HCT116 (cell line): ENCODE measurements around the gene FBXL3. TPM values are rescaled to one million over a fixed set of nuclear protein-coding genes. Genes with fewer than 3 reads are reported as not detected.

Experiments used
- ATAC-seq: fragments of 200-7000 bp; cut with Tn5 transposase; 2 replicates; pipeline ENCODE4 v1.9.1; 2020; ENCODE audit warnings: mild to moderate bottlenecking, moderate library complexity
- BruUV-seq: library from RNA; stranded (reverse); fragments of 400-500 nt; replicated peaks from 2 replicates; lab custom pipeline; 2021; lab: Mats Ljungman, UMichigan
- CTCF ChIA-PET: fragments of 300-600 bp; sonication (Branson Sonifier 250); formaldehyde crosslinking; loops from one replicate; lab custom pipeline; 2021; ENCODE audit warnings: antibody characterized with exemption; lab: Charles Lee
- POLR2A ChIA-PET: fragments of 300-600, 350-600 bp; sonication (Branson Sonifier 250); formaldehyde crosslinking; loops from one replicate; lab custom pipeline; 2021; ENCODE audit warnings: antibody characterized with exemption; lab: Charles Lee
- RAD21 ChIA-PET, 2 experiments: fragments of 300-600 bp; sonication (Branson Sonifier 250); formaldehyde crosslinking; loops; one replicate each; lab custom pipeline; 2023; ENCODE audit warnings: low total read pairs in 2 of 2; ENCODE audit not compliant: uncharacterized antibody in 2 of 2, unreplicated experiment in 2 of 2, low non-redundant PET in 1 of 2; lab: Charles Lee
- DNase-seq: peaks from one replicate; pipeline ENCODE4 v3.0.0-alpha.2; 2010; ENCODE audit warnings: low read depth, low spot score
- H2AFZ ChIP-seq: fragments of 200-600 bp; shearing (Covaris generic), sonication (generic); 2 replicates; pipeline ENCODE4 v1.6.1; 2017; ENCODE audit warnings: low read depth, mixed run types, mixed read lengths, antibody characterized with exemption, low read length; ENCODE audit not compliant: poor library complexity, severe bottlenecking
- H3K27ac ChIP-seq: 2 replicates; pipeline ENCODE4 v1.5.1; 2012; ENCODE audit warnings: low read depth, low read length
- H3K27me3 ChIP-seq: fragments of 200-600 bp; sonication (generic); 2 replicates; pipeline ENCODE4 v1.6.1; 2016; ENCODE audit warnings: mixed run types, low read length, mixed read lengths; ENCODE audit not compliant: insufficient read depth
- H3K36me3 ChIP-seq, 2 experiments: fragments of 200-500 bp in 1 of 2; fragments of 200-600 bp in 1 of 2; sonication (Bioruptor generic) in 1 of 2; sonication (generic) in 1 of 2; 2 replicates each; pipeline versions ENCODE4 v1.5.1 to v1.6.1; 2014 to 2016; ENCODE audit warnings: low read length in 2 of 2, inconsistent platforms in 1 of 2, mixed read lengths in 1 of 2, mixed run types in 1 of 2; ENCODE audit not compliant: insufficient read depth in 2 of 2, control insufficient read depth in 1 of 2
- H3K4me1 ChIP-seq, 2 experiments: fragments of 200-600 bp in 1 of 2; sonication (generic) in 1 of 2; 2 replicates each; pipeline versions ENCODE4 v1.5.1 to v1.6.1; 2012 to 2017; ENCODE audit warnings: low read length in 2 of 2, inconsistent platforms in 1 of 2, mild to moderate bottlenecking in 1 of 2, mixed read lengths in 1 of 2, mixed run types in 1 of 2, moderate library complexity in 1 of 2; ENCODE audit not compliant: insufficient read depth in 2 of 2, control insufficient read depth in 1 of 2
- H3K4me2 ChIP-seq: fragments of 200-600 bp; sonication (generic); 2 replicates; pipeline ENCODE4 v1.6.1; 2017; ENCODE audit warnings: mixed run types, low read length, mixed read lengths
- H3K4me3 ChIP-seq, 2 experiments: fragments of 200-600 bp in 1 of 2; sonication (generic) in 1 of 2; replicated peaks in 1 of 2; 2 replicates each; pipeline ENCODE4 v1.5.1; 2011 to 2016; ENCODE audit warnings: low read length in 2 of 2, control low read depth in 1 of 2, low read depth in 1 of 2, mild to moderate bottlenecking in 1 of 2, mixed read lengths in 1 of 2, mixed run types in 1 of 2
- H3K79me2 ChIP-seq: fragments of 200-600 bp; sonication (generic); 2 replicates; pipeline ENCODE4 v1.6.1; 2017; ENCODE audit warnings: mild to moderate bottlenecking, mixed run types, low read length, moderate library complexity, mixed read lengths; ENCODE audit not compliant: insufficient read depth
- H3K9ac ChIP-seq: fragments of 200-600 bp; sonication (generic); 2 replicates; pipeline ENCODE4 v1.6.1; 2016; ENCODE audit warnings: low read length, mixed read lengths
- H3K9me2 ChIP-seq: fragments of 200-600 bp; sonication (generic), shearing (Covaris generic); 2 replicates; pipeline ENCODE4 v1.6.1; 2017; ENCODE audit warnings: mixed run types, mild to moderate bottlenecking, moderate library complexity; ENCODE audit not compliant: insufficient read depth
- H3K9me3 ChIP-seq, 2 experiments: fragments of 200-500 bp in 1 of 2; fragments of 200-600 bp in 1 of 2; sonication (Bioruptor generic) in 1 of 2; sonication (generic) in 1 of 2; 2 replicates each; pipeline ENCODE4 v1.6.1; 2014 to 2017; ENCODE audit warnings: low read length in 2 of 2, mixed read lengths in 2 of 2, inconsistent platforms in 1 of 2, low read depth in 1 of 2, mild to moderate bottlenecking in 1 of 2, mixed run types in 1 of 2, moderate library complexity in 1 of 2; ENCODE audit not compliant: control insufficient read depth in 1 of 2, insufficient read depth in 1 of 2
- H4K20me1 ChIP-seq: fragments of 200-600 bp; sonication (generic), shearing (Covaris generic); 2 replicates; pipeline ENCODE4 v1.6.1; 2017; ENCODE audit warnings: mixed run types, mild to moderate bottlenecking, moderate library complexity; ENCODE audit not compliant: insufficient read depth
- CBX3 ChIP-seq: IDR thresholded peaks from 2 replicates; pipeline ENCODE4 v1.6.1; 2012; ENCODE audit warnings: low read depth
- EGR1 ChIP-seq: IDR thresholded peaks from 2 replicates; pipeline ENCODE4 v1.6.1; 2012; ENCODE audit warnings: low read depth
- ELF1 ChIP-seq: IDR thresholded peaks from 2 replicates; pipeline ENCODE4 v1.6.1; 2012; ENCODE audit warnings: low read depth, borderline replicate concordance
- EZH2 ChIP-seq: fragments of 200-600 bp; sonication (generic); IDR thresholded peaks from 2 replicates; pipeline ENCODE4 v1.6.1; 2017; ENCODE audit warnings: antibody characterized with exemption, mixed run types
- FOSL1 ChIP-seq: IDR thresholded peaks from 2 replicates; pipeline ENCODE4 v1.6.1; 2012; ENCODE audit warnings: low read depth
- JUND ChIP-seq: IDR thresholded peaks from 2 replicates; pipeline ENCODE4 v1.6.1; 2012
- POLR2A ChIP-seq: IDR thresholded peaks from 2 replicates; pipeline ENCODE4 v1.7.0; 2011; ENCODE audit warnings: borderline replicate concordance; ENCODE audit not compliant: insufficient read depth, insufficient read length; ENCODE audit errors: extremely low read depth
- RAD21 ChIP-seq: IDR thresholded peaks from 2 replicates; pipeline ENCODE4 v1.6.1; 2012; ENCODE audit warnings: low read depth, mild to moderate bottlenecking
- SIN3A ChIP-seq: IDR thresholded peaks from 2 replicates; pipeline ENCODE4 v1.6.1; 2012; ENCODE audit warnings: low read depth
- SP1 ChIP-seq: IDR thresholded peaks from 2 replicates; pipeline ENCODE4 v1.6.1; 2012; ENCODE audit warnings: low read depth
- SRF ChIP-seq: IDR thresholded peaks from 2 replicates; pipeline ENCODE4 v1.6.1; 2012; ENCODE audit warnings: low read depth
- TCF7L2 ChIP-seq: IDR thresholded peaks from 2 replicates; pipeline ENCODE4 v1.7.0; 2011; ENCODE audit warnings: borderline replicate concordance, inconsistent platforms; ENCODE audit not compliant: insufficient read depth, insufficient read length; ENCODE audit errors: extremely low read depth
- ZFX ChIP-seq: fragments of 450-650 bp; IDR thresholded peaks from 2 replicates; pipeline ENCODE4 v1.6.1; 2017
- intact Hi-C: fragments of 100-400 bp; cut with micrococcal nuclease; formaldehyde crosslinking; loops from 2 replicates; pipeline ENCODE4 v1.10.0; 2022
- total RNA-seq: library from RNA; stranded (reverse); gene quantifications from one replicate; pipeline ENCODE4 v1.2.1, GENCODE V29; 2021; ENCODE audit not compliant: unreplicated experiment
- TF ChIP-seq, protein P1 (sequence below): IDR thresholded peaks from 2 replicates; pipeline ENCODE4 v1.6.1; 2011; ENCODE audit warnings: mild to moderate bottlenecking, low read length, moderate library complexity; ENCODE audit not compliant: insufficient replicate concordance; ENCODE audit errors: extremely low read depth
- TF ChIP-seq, protein P2 (sequence below): IDR thresholded peaks from 2 replicates; pipeline ENCODE4 v1.6.1; 2012
- TF ChIP-seq, protein P3 (sequence below): IDR thresholded peaks from 2 replicates; pipeline ENCODE4 v1.6.1; 2012; ENCODE audit warnings: low read depth
- TF ChIP-seq, protein P4 (sequence below): IDR thresholded peaks from 2 replicates; pipeline ENCODE4 v1.6.1; 2012
- TF ChIP-seq, protein P5 (sequence below), 3 experiments: fragments of 200-600 bp in 1 of 3; sonication (generic) in 1 of 3; IDR thresholded peaks in 2 of 3; conservative IDR thresholded peaks in 1 of 3; 2 replicates each; pipeline ENCODE4 v1.5.1; 2012 to 2017; ENCODE audit warnings: low read depth in 2 of 3, low read length in 2 of 3, antibody characterized with exemption in 1 of 3, borderline replicate concordance in 1 of 3, control low read depth in 1 of 3, mild to moderate bottlenecking in 1 of 3, mixed read lengths in 1 of 3, mixed run types in 1 of 3, moderate library complexity in 1 of 3; ENCODE audit not compliant: insufficient read depth in 1 of 3

FBXL3 gene
- total RNA-seq, 1 experiment from 2014 or later, result 24.0 TPM

DNA sequence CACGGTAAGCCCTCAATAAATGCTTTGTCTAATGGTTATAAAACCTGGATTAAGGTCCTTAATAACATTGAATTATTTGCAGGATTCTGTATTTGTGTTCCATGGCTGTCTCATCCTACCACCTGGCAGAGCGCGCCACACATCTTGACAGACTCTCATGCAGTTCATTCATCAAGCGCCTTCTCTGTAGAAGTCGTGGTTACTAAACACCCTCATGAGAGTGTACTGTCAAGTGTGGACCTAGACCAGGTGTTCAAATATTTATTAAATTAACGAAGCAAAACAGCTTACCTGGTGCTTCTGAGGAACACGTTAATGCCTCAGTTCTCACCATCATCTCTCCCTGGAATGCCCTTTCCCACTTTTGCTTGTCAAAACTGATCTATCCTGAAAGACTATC lies 13.1 kb upstream of the FBXL3 start:
- DNase-seq, result no peak
- H3K79me2 ChIP-seq, result no peaks in the 10 kb centered on the region
- no peak overlapping the region for H2AFZ ChIP-seq
- no peak overlapping the region for H3K9ac ChIP-seq
- TF ChIP-seq, protein P1, sequence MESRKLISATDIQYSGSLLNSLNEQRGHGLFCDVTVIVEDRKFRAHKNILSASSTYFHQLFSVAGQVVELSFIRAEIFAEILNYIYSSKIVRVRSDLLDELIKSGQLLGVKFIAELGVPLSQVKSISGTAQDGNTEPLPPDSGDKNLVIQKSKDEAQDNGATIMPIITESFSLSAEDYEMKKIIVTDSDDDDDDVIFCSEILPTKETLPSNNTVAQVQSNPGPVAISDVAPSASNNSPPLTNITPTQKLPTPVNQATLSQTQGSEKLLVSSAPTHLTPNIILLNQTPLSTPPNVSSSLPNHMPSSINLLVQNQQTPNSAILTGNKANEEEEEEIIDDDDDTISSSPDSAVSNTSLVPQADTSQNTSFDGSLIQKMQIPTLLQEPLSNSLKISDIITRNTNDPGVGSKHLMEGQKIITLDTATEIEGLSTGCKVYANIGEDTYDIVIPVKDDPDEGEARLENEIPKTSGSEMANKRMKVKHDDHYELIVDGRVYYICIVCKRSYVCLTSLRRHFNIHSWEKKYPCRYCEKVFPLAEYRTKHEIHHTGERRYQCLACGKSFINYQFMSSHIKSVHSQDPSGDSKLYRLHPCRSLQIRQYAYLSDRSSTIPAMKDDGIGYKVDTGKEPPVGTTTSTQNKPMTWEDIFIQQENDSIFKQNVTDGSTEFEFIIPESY, result no peak
- TF ChIP-seq SRF, result no peak
- TF ChIP-seq ELF1, result no peak
- TF ChIP-seq, protein P2, sequence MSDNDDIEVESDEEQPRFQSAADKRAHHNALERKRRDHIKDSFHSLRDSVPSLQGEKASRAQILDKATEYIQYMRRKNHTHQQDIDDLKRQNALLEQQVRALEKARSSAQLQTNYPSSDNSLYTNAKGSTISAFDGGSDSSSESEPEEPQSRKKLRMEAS, result no peak
- TF ChIP-seq FOSL1, result no peak
- TF ChIP-seq, protein P3, sequence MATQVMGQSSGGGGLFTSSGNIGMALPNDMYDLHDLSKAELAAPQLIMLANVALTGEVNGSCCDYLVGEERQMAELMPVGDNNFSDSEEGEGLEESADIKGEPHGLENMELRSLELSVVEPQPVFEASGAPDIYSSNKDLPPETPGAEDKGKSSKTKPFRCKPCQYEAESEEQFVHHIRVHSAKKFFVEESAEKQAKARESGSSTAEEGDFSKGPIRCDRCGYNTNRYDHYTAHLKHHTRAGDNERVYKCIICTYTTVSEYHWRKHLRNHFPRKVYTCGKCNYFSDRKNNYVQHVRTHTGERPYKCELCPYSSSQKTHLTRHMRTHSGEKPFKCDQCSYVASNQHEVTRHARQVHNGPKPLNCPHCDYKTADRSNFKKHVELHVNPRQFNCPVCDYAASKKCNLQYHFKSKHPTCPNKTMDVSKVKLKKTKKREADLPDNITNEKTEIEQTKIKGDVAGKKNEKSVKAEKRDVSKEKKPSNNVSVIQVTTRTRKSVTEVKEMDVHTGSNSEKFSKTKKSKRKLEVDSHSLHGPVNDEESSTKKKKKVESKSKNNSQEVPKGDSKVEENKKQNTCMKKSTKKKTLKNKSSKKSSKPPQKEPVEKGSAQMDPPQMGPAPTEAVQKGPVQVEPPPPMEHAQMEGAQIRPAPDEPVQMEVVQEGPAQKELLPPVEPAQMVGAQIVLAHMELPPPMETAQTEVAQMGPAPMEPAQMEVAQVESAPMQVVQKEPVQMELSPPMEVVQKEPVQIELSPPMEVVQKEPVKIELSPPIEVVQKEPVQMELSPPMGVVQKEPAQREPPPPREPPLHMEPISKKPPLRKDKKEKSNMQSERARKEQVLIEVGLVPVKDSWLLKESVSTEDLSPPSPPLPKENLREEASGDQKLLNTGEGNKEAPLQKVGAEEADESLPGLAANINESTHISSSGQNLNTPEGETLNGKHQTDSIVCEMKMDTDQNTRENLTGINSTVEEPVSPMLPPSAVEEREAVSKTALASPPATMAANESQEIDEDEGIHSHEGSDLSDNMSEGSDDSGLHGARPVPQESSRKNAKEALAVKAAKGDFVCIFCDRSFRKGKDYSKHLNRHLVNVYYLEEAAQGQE, result no peak
- TF ChIP-seq SIN3A, result no peak
- no peak for TF ChIP-seq TCF7L2
- TF ChIP-seq, protein P4, sequence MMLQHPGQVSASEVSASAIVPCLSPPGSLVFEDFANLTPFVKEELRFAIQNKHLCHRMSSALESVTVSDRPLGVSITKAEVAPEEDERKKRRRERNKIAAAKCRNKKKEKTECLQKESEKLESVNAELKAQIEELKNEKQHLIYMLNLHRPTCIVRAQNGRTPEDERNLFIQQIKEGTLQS, result no peak
- TF ChIP-seq EZH2, result no peak
- TF ChIP-seq, protein P5, sequence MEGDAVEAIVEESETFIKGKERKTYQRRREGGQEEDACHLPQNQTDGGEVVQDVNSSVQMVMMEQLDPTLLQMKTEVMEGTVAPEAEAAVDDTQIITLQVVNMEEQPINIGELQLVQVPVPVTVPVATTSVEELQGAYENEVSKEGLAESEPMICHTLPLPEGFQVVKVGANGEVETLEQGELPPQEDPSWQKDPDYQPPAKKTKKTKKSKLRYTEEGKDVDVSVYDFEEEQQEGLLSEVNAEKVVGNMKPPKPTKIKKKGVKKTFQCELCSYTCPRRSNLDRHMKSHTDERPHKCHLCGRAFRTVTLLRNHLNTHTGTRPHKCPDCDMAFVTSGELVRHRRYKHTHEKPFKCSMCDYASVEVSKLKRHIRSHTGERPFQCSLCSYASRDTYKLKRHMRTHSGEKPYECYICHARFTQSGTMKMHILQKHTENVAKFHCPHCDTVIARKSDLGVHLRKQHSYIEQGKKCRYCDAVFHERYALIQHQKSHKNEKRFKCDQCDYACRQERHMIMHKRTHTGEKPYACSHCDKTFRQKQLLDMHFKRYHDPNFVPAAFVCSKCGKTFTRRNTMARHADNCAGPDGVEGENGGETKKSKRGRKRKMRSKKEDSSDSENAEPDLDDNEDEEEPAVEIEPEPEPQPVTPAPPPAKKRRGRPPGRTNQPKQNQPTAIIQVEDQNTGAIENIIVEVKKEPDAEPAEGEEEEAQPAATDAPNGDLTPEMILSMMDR (IDR thresholded peaks at IDR 0.05 in 2 of 3, conservative IDR thresholded peaks at IDR 0.05 in 1 of 3; ENCODE audit: borderline replicate concordance in 1 of 3, insufficient read depth in 1 of 3, low read depth in 2 of 3, low read length in 2 of 3), result no peak
- TF ChIP-seq CBX3, result no peak
- TF ChIP-seq SP1, result no peak
- TF ChIP-seq POLR2A, result no peak
- TF ChIP-seq JUND, result no peak
- no peak for TF ChIP-seq EGR1
- no peak for TF ChIP-seq ZFX
- no peak for TF ChIP-seq RAD21
- no peaks in the 10 kb centered on the region for H3K27me3 ChIP-seq
- ChIA-PET CTCF (no interaction called here), POLR2A (no interaction called here), RAD21 (no interaction called here)
- H3K4me1 ChIP-seq, result no peaks in the 10 kb centered on the region
- H3K36me3 ChIP-seq, result 0 out of 4 replicates have a peak, but pooled peaks cover 0 to 2% of the 10 kb centered on the region in 2 experiments
- no TSS peak for BruUV-seq
- ATAC-seq, result no peak
- no peaks in the 10 kb centered on the region for H3K9me2 ChIP-seq
- no peak overlapping the region for H3K4me3 ChIP-seq
- no peak overlapping the region for H3K4me2 ChIP-seq
- no peak overlapping the region for H3K27ac ChIP-seq
- intact Hi-C loops, result no loop called here
- no peaks in the 10 kb centered on the region for H3K9me3 ChIP-seq
- H4K20me1 ChIP-seq, result no peaks in the 10 kb centered on the region
